8988T (cell line): ENCODE data around the gene PCDHGA1.
A peak's percentile ranks its signal among the peaks of the same experiment; 100 is the strongest.
"Not testable (repeated sequence)": the region's sequence is repeated elsewhere in the genome, so short reads cannot be mapped to it uniquely, and the experiment has no call there.

ENCODE experiments used
- DNase-seq: peaks from one replicate; pipeline ENCODE4 v3.0.0; 2011

The PCDHGA1 gene

DNA sequence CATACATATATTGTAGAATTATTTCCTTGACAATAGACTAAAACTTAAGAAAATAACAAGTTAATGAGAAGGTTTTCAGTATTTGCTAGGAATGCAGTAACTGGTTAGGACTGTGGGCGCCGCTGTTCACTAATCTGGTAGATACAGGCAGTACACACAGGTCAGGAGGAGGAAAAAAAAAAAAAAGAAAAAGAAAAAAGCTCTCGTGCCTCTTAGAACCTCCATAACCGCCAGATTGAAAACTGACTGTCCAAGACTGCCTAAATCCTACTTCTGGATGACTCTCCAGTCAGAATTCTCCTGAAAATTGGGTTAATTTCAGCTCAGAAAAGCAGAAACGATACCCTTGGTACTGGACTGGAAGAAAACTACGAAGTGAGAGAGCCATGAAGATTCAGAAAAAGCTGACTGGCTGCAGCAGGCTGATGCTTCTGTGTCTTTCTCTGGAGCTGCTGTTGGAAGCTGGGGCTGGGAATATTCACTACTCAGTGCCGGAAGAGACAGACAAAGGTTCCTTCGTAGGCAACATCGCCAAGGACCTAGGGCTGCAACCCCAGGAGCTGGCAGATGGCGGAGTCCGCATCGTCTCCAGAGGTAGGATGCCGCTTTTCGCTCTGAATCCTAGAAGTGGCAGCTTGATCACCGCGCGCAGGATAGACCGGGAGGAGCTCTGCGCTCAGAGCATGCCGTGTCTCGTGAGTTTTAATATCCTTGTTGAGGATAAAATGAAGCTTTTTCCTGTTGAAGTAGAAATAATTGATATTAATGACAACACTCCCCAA is at the start of gene PCDHGA1:
TSS of gene PCDHGA1 (plus strand) at position 216 of the 782 bp plus-strand sequence.
- DNase-seq = no peak

DNA sequence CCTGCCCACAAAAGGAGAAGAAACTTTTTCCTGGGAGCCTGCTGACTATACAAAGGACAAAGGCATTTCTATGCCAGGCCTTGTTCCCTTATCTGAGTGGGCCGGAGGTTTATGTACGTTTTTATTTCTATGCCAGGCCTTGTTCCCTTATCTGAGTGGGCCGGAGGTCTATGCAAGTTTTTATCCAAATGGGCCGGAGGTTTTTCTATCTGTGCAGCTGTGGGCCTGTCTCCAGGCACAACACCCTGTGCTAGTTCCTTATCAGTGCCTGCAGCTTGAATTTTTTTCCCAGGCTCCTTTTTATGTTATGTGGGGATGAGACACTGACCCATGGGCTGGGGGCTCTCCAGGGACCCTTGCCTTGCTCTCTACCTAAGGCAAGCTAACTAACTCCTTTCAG is 31.9 kb upstream of the PCDHGA1 start:
- no peak for DNase-seq

DNA sequence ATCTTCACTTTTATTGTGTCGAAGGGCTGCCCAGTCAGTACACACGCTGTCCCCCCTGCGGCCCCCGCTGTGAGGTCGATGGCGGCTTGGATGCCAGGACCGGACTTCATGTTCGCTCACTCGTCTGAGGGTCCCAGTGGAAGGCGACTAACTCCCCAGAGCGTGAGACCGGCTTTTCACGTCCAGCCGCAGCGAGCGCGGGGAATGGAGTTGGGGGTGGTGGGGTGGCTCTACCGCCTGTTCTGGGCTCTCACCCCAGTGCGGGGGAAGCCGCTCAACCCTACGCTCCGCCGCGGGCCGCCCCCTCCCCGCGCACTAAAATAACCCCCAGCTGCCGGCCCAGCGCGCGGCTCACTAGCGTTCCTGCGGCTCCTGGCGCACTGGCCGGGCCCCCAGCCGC is 26.6 kb upstream of the PCDHGA1 start, which contains the start of gene SLC25A2:
TSS of gene SLC25A2 (minus strand) at position 294 of the 400 bp plus-strand sequence. CDS start at position 110, 184 bp downstream.
- no peak for DNase-seq

DNA sequence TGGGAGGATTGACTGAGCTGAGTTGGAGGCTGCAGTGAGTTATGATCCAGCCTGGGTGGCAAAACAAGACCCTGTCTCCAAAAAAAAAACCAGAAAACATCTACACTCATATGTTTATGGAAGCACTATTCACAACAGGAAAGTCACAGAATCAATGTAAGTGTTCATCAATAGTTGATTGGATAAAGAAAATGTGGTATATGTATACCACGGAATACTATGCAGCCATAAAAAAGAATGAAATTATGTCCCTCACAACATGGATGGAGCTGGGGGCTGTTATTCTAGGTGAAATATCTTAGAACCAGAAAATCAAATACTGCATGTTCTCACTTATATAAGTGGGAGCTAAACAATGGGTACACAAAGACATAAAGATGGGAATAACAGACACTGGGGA is 23.7 kb upstream of the PCDHGA1 start:
- no peak for DNase-seq

DNA sequence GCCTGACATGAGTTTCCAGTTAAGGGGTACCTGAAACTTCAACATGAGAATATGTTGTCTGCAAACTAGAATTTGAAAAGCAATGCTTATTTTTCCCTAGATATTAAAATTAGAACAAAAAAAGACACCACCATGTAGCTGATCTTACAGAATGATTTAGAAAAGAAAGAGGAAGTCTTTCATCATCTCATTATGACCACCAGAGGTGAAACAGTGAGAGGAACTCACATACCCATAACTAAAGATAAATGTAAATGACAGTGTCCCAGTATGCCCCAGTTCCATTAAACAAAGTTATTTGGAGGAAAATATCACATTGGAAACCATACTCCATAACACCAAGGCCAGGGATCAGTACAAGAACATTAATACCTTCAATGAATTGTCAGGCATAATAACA is 16.6 kb upstream of the PCDHGA1 start:
- no peak for DNase-seq

DNA sequence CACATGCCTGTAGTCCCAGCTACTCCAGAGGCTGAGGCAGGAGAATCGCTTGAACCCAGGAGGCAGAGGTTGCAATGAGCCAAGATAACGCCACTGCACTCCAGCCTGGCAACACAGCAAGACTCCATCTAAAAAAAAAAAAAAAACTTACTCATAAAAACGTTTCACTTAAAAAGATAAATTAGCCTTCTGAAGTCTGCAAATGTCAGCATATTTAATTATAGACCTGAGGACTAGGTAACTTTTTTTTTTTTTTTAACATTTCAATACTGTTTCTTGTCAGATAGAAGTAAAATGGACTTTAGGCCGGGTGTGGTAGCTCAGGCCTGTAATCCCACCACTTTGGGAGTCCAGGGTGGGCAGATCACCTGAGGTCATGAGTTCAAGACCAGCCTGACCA is 13.4 kb upstream of the PCDHGA1 start:
- not testable (repeated sequence) for DNase-seq

DNA sequence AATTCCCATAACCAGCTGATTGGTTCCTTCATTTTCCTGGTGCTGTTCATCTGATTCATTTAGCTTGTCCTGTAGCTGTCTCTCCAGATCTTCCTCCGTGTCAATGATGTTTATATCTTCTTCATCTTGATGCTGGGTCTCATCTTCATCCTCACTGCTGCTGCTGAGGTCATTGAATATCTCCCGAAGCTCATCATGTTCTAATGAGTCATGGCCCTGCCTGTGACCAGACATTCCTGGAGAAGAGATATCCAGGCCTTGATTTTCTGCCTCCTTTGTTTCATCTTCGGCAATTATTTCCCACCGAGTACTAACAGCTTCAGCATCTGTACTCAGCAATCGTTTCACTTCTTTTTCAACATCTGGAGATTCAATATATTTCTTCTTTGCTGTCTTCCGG is 11.1 kb upstream of the PCDHGA1 start:
- no peak for DNase-seq

DNA sequence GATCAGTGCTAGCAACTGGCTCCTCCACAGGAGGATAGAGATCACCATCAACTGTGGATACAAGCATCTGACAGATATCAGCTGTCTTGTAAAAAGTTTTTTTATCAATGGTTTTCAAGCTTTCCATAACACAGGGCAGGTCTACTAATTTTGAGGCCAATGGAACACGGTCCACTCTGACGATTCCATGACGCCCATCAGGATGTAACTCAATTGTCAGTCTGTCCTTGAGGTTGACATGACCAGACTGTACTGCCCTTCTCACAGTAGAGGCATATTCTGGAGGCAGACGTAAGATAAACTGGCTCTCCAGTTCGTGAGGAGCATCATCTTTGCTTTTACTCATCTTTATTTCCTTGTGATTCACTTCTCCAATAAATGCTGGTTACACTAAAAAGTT is 10.6 kb upstream of the PCDHGA1 start:
- DNase-seq = no peak

DNA sequence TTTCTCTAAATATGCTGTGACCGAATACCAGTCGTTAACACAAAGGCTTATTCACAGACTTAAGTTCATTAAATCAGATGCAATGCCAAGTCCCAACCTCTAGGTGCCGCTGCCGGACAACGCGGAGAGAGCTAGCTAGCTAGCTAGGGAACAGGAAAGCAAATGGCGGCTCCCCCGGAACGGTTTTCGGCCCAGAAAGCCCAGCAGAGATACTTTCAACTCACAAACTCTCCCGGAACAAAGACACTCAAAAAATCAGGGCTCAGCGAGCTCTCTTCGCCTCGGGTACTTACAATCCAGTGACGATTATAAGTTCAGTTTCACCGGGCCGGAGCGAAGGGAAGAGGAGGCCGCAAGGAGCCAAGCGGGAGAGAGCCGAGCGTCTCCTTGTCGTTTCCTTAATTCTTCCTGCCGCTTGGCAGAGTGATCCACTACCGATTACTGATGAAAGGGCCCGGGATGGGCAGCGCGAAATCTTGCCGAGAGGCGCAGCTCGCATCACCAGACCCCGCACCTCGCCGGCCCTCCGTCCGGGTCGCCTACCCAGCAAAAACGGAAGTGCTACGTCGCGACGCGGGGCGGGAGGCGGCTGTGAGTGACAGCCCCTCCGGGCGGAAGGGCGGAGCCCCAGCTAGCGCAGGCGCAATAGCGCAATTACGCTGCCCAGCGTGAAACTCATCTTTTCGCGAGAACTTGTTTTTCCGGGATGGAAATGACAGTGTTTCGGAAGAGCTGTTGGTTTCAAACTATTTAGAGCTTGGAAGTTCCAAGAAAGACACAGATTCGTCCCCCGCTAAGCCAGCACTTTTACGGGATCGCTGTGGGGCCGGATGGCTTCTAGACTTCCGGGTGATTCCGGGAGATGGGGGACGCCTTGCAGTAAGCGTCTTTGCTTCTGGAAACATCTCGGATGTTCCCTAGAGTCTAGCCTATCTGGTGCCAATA is 9.8 kb upstream of the PCDHGA1 start, which contains the start of gene TAF7:
TSS of gene TAF7 (minus strand) at position 560 of the 945 bp plus-strand sequence. CDS start 740 bp downstream, outside the sequence.
- DNase-seq = peak; percentile 57

DNA sequence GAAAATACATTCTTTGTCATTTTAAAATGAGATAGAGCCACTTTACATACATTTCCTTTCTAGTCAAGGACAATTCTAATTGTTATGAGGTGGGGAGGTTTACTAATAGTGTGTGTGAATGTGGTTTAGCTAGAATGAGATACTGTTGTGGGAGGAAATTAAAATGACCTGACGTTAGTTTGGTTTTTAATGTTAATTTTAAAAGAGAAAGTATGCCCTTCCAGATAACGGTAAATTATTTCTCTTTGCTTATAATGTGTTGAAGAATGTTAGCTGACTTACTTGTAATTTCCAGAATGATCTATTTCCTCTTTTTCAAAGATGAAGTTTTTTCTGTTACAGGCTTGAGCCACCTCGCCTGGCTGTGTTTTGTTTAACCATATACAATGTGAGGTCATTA is 8.1 kb upstream of the PCDHGA1 start:
- no peak for DNase-seq

DNA sequence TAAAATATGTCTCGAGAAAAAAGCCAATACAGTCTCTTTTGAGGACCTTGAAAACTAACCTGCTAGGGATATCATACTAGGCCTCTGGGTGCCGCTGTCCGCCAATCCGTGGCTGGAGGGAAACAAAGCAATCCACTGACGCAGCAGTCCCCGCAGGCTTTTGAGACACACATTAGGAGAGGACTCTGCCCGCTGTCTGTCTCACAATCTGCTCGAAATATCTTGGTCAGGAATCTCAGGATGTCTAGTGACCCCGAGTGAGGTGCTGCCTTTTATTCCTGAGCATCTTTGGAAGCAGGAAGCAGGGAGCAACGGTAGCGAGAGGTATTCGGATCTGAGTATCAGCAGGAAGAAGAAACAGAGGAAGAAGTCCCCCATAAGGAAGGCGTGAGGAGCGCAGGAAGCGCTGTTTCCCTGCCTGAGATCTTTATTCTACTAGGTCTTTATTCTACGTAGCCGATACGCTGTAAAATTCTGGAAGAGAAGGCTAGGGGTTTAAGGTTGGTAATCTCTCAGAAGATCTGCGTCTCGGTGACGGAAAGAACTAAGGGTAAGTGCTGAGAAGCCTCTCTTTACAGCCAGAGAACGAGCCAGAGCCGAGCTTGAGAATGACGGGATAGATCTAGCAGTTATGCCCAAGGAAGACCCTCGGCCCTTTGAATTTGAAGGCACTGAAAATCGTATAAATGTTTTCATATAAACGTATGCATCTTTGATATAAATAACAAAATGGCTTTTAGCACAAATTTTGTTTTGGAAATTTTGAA is 4.0 kb upstream of the PCDHGA1 start:
- no peak for DNase-seq

DNA sequence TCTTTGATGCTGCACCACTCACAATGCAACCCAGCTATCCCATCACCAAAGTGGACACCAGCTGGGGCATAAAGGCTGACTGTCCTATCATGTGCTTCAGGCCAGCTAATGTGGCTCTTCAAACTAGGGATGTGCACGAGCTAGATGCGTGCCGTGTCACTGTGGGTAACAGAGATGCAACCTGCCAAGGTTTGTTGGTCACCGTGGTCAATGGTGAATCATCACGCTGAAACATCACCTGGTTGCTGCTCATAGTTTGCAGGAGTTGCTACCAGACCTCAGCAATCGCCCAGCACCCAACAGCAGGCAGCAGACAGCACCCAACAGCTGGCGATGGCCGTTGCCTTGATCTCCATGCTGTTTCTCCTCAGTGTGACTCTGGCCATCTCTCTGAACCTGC is 2.1 kb upstream of the PCDHGA1 start:
- DNase-seq = no peak

DNA sequence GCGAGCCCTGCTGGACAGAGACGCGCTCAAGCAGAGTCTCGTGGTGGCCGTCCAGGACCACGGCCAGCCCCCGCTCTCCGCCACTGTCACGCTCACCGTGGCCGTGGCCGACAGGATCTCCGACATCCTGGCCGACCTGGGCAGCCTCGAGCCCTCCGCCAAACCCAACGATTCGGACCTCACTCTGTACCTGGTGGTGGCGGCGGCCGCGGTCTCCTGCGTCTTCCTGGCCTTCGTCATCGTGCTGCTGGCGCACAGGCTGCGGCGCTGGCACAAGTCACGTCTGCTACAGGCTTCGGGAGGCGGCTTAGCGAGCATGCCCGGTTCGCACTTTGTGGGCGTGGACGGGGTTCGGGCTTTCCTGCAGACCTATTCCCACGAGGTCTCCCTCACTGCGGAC is 2.3 kb downstream of the PCDHGA1 start:
- DNase-seq = not testable (repeated sequence)

DNA sequence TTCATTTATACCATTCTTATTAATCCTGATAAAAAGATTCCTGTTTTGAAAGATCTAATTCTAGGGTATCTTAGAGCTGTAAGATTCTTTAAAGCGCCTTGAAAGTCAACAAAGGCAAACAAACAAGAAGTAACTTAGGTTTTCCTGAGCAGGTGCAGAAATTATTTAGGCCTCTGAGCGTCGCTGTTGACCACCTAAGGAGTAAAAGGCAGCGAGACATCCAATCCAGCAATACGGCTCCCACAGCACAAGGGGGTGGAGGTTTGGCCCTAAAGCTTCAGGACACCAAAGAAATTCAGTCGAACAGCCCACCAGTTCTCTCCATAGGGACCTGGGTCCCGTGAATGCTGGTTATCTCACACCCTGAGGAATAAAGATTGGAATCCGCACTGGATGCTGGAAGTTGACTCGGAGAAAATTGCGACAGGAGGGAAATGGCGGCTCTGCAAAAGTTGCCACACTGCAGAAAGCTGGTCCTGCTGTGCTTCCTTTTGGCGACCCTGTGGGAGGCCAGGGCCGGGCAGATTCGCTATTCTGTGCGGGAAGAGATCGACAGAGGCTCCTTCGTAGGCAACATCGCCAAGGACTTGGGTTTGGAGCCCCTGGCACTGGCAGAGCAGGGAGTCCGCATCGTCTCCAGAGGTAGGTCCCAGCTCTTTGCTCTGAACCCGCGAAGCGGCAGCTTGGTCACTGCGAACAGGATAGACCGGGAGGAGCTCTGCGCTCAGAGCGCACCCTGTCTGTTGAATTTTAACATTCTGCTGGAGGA is 8.4 kb downstream of the PCDHGA1 start, which contains the start of gene PCDHGA2:
TSS of gene PCDHGA2 (plus strand) at position 223 of the 769 bp plus-strand sequence.
- no peak for DNase-seq

DNA sequence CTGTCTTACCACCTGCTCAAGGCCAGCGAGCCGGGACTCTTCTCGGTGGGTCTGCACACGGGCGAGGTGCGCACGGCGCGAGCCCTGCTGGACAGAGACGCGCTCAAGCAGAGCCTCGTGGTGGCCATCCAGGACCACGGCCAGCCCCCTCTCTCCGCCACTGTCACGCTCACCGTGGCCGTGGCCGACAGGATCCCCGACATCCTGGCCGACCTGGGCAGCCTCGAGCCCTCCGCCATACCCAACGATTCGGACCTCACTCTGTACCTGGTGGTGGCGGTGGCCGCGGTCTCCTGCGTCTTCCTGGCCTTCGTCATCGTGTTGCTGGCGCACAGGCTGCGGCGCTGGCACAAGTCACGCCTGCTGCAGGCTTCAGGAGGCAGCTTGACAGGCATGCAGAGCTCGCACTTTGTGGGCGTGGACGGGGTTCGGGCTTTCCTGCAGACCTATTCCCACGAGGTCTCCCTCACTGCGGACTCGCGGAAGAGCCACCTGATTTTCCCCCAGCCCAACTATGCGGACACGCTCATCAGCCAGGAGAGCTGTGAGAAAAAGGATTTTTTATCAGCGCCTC is 10.6 kb downstream of the PCDHGA1 start:
- not testable (repeated sequence) for DNase-seq

DNA sequence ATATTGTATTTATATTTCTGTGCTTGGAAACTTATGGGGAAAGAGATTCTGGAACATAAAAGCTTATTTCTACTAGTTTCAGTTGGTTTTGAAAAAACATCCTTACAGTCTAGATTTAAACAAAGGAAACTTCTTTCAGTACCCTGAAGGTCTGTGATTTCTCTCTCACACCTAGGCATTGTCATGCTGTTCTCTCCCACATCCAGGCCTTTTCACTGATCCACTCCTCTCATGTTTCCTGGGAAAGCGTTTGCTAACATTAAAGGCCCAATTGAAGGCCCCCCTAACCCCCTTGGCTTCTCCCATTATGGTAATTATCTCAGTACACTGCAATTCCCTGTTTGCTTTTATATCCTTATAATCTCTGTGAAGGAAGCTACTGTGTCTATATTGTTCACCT is 12.5 kb downstream of the PCDHGA1 start:
- DNase-seq = no peak

DNA sequence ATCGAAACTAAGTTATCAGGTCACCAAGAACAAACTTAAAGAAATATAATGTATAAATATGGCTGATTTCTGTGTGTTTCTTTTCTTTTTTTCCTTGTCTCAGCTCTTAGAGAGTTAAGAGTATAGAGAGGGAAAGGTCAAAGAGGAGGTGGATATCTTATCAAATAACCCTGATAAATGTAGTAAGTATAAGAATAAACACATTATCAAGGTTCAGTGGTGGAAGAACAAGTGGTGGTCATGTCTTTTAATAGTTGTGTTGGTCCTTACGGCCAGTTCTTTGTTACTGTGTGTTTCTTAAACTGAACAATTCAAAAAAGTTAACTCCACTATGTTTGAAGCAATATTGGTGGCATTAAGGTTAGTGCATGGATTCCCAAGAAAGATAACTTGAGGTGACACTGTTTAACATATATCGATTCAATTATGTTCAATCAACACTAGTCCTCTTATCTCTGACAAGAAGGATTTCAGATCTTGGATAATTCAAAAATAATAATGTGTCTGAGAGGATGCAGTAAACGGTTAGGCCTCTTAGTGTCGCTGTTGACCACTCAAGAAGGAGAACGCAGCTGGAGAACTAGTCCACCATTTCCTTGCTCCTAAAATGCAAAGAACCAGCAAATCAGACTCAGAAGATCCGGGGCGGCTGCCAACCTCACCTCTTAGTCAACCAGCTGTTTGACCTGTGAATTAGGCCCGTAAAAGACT is 13.1 kb downstream of the PCDHGA1 start, which contains the start of gene PCDHGA3:
TSS of gene PCDHGA3 (plus strand) at position 588 of the 711 bp plus-strand sequence. CDS start 205 bp downstream, outside the sequence.
- peak; percentile 49 for DNase-seq

DNA sequence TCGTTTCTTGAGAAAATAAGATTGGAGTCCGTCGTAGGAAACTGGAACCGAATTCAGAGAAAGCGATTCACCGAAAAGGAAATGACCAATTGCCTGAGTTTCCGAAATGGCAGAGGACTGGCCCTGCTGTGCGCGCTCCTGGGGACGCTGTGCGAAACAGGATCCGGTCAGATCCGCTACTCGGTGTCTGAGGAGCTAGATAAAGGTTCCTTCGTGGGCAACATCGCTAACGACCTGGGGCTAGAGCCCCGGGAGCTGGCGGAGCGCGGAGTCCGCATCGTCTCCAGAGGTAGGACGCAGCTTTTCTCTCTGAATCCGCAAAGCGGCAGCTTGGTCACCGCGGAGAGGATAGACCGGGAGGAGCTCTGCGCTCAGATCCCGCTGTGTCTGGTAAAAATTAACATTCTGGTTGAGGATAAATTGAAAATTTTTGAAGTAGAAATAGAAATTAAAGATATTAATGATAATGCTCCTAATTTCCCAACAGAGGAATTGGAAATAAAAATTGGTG is 13.7 kb downstream of the PCDHGA1 start:
- DNase-seq = no peak

DNA sequence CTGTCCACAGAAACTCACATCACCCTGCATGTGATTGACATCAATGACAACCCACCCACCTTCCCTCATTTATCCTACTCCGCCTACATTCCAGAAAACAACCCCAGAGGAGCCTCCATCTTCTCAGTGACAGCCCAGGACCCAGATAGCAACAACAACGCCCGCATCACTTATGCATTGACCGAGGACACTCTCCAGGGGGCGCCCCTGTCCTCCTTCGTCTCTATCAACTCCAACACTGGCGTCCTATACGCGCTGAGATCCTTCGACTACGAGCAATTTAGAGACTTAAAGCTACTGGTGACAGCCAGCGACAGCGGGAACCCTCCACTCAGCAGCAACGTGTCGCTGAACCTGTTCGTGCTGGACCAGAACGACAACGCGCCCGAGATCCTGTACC is 15.0 kb downstream of the PCDHGA1 start:
- DNase-seq = no peak

DNA sequence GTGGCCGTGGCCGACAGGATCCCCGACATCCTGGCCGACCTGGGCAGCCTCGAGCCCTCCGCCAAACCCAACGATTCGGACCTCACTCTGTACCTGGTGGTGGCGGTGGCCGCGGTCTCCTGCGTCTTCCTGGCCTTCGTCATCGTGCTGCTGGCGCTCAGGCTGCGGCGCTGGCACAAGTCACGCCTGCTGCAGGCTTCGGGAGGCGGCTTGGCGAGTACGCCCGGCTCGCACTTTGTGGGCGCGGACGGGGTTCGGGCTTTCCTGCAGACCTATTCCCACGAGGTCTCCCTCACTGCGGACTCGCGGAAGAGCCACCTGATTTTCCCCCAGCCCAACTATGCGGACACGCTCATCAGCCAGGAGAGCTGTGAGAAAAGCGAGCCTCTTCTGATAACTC is 15.7 kb downstream of the PCDHGA1 start:
- DNase-seq = not testable (repeated sequence)
